NCI-H460 (cell line): ENCODE measurements around the gene MYO7A. TPM values are rescaled to one million over a fixed set of nuclear protein-coding genes. Genes with fewer than 3 reads are reported as not detected.

Experiments used
- DNase-seq: peaks from one replicate; pipeline ENCODE4 v3.0.0-alpha.2; 2016; ENCODE audit warnings: low read depth; ENCODE audit errors: extremely low read depth
- total RNA-seq: library from RNA; depleted of rRNA; stranded (reverse); fragments of >200 nt; shearing (Covaris generic); gene quantifications from 2 replicates; pipeline ENCODE4 v1.2.3, GENCODE V29; 2014

MYO7A gene
- total RNA-seq, 1 experiment from 2014 or later: 0.10 TPM

DNA sequence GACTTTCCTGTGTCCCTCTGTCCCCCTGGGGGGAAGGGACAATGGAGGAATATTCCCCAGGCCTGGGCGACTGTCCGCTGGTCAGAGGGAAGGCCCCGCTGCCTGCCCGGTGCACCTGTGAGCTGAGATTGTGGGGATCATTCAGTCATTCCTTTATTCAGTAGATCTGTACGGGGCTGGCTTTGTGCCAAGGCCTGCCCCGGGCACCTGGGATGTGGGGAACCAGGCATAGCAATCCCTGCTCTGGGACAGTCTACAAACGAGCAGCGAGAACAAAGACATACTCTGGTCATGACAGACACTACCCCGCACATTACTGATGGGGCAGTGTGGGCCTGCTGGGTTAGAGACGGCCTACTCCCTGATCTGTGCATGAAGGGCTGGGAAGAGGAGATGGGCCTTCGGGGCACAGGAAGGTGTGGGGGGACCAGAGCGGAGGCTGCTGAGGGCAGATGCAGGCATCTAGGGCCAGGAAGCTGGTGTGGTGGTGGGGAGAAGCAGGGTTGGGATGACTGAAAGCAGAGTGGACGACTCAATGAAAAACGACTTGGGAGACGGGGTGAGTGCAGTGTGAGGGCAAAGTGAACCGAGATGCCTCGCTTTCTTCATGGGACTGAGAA lies 1.8 kb upstream of the MYO7A start:
- DNase-seq: no peak

DNA sequence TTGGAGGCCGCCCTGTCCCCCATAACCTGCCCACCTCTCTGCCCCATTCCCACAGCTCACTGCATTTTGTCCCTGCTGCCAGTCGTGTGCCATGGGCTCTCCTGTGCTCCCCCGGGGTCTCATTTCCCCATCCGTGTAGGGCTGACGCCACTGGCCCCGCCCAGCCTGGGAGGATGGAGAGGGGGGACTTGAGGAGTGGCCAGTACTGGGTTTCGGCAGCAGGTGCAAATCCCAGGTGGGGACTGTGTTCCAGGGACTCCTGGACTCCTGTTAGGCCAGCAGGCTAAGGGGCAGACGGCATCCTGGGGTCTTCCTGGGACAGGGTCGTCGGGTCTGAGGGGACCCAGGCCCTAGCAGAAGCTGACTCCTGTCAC lies 1.2 kb upstream of the MYO7A start:
- no peak for DNase-seq

DNA sequence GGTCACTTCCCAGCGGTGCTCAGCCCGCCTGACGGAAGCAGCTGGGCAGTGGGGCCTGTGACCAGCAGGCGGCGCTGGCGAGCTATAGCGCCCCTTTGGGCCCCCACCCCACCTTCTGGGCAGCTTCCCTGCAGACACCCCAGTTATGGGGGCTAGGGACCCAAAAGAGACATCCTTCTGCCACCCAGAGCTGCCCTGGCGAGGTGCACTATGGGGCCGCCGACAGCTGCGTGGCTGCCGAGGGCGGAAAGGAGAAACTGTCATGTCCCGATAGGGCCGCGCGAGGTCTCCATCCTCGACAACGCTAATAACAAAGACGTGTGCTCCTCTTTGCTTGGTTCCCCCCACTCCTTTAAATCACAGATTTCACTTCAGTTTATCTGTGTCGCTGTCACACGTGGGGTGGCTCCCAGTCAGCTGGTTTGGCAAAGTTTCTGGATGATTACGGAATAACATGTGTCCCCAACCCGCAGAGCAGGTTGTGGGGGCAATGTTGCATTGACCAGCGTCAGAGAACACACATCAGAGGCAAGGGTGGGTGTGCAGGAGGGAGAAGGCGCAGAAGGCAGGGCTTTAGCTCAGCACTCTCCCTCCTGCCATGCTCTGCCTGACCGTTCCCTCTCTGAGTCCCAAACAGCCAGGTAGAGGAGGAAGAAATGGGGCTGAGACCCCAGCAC lies 673 bp upstream of the MYO7A start:
- DNase-seq: peak; percentile 19

DNA sequence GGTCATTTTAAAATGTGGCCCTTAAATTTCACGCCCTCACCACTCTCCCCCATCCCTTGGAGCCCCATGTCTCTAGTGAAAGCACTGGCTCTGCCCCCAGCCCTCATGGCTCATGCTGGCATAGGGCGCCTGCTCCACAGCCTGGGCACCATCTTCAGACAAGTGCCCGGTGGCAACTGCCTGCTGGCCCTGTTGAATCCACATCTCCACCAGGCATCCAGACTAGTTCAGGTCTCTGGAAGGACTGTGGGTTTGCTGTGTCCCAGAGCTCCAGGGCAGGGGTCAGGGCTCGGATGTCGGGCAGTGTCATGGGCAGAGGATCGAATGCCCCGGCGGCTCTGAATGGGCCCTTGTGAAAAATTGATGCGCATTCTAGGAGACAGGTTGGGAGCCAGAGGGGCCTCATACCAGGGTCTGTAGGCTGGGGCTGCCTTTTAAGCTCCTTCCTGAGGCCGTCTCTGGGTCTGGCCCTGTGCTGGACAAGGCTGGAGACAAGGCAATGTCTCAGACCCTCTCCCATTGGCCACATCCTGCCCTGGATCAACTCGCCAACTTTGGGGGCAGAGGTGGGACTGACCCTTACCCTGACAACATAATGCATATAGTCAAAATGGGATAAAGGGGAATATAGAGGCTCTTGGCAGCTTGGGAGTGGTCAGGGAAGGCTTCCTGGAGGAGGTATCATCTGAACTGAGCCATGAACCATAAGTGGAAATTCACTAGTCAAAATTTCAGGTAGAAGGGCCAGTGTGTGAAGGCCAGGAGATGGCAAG lies 1.2 kb downstream of the MYO7A start:
- no peak for DNase-seq

DNA sequence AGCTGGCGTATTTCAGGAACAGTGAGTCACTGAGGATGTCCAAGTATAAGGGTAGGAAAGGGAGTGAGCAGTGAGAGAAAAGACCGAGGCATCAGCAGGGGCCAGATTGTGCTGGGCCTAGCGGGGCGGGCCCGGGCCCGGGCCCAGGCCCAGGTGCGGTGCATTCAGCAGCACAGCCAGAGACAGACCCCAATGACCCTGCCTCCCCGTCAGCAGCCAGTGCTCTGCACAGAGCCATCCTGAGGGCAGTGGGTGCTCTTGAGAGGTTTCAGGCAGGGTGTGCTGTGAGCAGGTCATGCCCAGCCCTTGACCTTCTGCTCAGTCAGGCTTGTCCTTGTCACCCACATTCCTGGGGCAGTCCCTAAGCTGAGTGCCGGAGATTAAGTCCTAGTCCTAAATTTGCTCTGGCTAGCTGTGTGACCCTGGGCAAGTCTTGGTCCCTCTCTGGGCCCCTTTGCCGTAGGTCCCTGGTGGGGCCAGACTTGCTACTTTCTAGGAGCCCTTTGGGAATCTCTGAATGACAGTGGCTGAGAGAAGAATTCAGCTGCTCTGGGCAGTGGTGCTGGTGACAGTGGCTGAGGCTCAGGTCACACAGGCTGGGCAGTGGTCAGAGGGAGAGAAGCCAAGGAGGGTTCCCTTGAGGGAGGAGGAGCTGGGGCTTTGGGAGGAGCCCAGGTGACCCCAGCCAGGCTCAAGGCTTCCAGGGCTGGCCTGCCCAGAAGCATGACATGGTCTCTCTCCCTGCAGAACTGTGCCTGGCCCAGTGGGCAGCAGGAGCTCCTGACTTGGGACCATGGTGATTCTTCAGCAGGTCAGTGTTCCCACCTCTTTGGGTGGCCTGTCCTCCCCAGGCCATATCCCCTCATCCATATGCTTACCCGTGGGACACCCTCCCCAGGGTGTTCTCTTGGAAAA lies 2.1 kb downstream of the MYO7A start:
- DNase-seq: no peak

DNA sequence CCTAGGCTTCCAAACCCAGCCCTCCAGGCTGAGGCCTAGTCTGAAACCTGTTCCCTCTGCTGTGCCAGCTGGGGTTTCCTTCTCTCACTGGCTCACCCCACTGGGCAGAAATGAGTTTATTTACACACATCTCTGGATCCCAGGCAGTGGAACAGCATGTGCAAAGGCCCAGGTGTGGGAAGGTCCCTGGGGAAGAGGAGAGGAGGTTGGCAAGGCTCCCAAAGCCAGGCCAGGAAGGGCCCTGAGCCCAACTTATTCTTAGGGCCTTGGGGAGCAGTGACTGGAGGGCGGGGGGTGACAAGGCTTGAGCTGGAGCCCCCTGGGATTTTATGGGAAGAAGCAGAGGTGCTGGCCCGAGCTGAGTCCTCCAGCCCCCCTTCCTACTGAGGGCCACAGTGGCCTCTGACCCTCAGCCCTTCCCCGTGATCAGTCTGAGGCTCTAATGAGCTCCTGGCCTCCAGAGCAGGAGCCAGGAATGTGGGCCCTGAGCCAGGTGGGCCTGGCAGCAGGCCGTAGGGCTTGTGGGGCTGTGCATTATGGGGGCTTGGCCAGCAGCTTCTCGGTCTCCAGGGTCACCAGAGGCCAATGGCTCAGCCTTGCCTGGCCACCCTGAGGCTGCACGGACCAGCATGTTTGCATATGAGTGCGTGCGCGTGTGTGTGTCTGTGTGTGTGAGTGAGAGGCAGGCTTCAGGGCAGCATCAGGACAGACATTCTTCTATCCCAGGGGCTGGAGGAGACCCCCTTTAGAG lies 2.9 kb downstream of the MYO7A start:
- DNase-seq: no peak

DNA sequence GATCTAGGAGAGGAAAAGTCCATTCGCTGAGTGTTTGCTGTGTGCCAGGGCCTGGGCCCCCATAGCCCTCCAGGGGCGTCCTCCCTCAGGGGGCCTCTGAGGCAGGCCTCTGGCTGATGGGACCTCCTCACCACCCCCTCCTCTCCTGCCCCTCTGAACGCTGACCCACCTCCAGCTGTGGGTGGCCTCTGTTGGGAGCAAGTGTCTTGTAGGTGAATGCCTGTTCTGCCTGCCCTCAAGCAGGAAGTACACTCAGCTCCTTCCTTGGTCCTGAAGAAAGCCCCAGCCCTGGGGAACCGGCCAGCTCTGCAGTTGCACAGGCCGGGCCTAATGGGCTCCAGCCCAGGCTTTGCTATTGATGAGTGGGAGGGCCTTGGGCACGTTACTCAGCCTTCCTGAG lies 3.5 kb downstream of the MYO7A start:
- no peak for DNase-seq

DNA sequence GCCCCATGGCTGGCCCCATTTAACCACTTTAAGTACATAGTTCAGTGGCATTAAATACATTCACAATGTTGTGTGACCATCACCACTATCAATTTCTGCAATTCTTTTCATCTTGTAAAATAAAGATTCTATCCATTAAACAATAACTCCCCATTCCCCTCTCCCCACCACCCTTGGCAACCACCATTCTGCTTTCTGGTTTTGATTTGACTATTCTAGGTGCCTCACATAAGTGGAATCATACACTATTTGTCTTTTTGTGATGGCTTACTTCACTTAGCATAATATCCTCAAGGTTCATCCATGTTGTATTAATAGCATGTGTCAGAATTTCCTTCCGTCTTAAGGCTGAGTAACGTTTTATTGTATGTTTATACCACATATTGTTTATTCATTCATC lies 7.0 kb downstream of the MYO7A start:
- DNase-seq: no peak

DNA sequence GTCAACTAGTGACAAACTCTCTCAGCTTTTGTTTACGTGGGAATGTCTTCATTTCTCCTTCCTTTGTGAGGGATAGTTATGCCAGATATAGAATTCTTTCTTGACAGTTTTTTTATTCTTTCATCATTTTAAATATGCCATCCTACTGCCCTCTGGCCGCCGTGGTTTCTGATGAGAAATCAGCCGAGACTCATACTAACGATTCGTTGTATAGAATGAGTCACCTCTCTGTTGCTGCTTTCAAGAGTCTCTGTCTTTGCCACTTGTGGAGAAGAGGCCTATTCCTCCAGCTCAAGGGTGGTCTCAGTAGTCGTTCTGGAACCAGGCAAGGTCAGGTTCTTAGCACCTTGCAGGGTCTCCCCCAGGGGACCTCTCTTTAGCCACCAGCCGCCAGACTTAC lies 8.0 kb downstream of the MYO7A start:
- DNase-seq: no peak

DNA sequence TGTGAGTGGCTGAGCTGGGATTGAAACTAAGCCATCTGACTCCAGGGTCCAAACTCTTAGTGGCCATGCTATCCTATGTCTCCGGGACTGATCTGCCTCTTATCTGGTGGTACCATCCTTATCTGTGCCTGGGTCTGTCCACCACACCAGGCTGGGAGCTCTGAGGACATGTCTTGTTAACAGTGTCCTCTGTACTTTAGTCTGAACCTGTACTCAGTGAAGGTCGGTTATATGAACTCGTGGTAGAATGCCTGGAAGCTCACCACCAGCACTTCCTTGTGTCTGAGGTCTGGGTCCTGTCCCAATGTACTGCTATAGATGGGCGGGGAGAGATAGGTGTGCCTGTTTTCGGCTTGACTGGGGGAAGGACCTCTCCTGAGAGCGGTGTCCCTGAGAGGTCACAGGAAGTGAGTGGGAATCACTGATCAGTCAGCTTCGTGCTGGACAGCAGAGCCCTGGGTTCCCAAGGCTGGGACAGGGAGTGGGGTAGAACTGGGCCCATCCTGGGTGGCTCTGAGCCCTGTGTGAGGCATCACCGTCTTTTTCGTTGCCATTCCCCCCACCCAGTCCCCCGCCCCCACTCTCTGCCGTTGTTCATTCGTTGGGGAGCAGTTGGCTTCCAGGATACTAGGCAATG lies 8.9 kb downstream of the MYO7A start:
- DNase-seq: no peak

DNA sequence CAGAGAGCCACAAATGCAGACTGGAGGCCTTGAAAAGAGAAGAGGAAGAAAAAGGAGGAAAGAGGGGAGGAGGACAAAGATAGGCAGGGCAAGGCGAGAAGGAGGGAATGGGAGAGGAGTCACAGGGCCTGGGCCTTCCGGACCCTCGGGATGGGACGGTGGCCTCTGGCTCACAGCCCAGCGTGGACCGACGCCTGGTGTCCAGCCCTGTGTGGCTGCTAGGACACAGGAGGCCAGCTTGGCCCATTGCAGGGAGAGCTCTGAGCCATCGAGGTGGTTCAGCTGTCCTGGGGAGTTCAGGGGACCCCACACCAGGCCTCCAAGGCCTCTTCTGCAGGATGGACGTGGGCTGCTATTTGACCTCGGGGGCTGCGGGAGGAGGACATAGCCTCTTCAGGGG lies 9.4 kb downstream of the MYO7A start:
- no peak for DNase-seq

DNA sequence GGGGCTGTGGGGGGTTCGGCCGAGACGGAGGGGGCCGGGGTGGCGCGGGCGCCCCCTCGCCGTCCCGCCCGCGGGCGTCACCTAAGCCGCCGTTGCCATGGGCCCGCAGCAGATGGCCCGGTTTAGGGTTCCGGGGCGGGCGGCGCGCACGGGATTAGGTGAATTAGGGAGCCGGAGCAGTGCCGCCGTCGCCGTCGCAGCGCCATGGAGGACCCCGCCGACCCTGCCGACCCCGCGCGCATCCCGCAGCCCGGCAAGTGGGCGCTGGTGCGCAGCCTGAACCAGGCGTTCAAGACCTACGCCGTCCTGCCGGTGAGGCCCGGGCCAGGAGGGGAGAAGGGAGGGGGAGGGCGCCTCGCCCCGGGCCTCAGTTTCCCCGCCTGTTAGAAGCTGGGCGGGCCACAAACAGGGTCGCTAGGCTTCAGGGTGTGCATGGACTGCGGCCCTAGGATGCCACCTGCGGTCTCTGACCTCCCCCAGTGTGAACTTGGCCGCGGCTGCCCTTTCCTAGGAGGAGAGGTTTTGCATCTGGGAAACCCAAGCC lies 10.1 kb downstream of the MYO7A start:
- no peak for DNase-seq

DNA sequence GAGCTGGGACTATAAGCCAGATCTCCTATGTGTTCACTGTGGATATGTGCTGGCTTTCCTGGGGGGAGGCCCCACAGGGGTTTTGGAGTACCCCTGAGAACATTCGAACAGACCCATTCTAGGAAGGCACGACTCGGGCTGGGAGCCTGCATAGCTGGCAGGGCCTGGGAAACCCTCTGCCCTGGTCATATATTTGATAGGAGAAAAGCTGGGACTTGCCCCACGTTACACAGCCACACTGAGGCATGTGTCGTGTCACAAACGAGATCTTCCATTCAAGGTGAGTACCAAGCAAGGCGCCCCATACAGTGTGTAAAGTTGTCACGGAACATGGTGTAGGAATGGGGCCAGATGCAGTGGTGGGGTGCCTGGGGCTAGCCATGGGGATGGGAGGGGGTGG lies 11.2 kb downstream of the MYO7A start:
- DNase-seq: no peak

DNA sequence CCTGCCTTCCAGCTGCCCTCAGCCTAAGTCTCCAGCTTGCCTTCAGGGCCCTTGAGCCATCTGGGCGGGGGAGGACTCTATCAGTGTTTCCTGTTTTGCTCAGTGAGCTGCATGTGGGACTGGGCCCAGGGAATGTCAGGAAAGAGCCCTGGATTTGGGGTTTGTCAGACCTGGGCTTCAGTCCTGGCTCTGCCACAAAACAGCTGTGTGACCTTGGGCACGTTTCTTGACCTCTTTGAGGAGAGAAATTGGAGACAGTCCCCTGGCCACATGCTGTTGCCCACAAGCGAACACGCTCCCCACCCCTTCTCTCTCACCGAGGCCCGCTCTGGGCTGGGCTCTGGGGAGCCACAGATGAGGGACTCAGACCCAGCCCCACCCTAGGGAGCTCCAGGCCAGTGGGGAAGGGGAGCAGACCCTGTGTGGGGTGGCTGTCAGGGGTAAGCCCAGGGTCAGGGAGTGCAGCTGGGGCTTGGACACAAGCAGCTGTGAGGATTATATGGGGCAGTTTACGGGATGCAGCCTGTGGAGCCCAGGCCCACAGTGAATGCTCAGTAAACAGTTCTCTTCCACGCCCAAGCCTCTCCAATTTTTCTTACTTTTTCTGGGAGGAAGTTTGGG lies 12.3 kb downstream of the MYO7A start:
- DNase-seq: no peak

DNA sequence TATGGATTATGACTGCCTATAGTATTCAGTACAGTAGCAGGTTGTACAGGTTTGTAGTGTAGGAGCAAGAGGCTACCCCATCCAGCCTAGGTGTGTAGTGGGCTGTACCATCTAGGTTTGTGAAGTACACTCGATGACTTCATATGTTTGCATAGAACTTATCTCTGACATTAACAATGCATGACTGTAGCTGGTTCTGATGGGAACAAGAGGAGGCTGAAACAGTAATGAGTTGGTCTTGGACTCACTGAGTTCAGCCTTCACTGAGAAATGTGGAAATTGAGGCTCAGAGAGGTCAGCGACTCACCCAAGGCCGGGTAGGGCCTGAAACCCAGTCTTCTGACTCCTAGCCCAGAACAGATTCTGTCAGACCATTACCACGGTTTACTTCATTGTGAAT lies 13.0 kb downstream of the MYO7A start:
- DNase-seq: no peak

DNA sequence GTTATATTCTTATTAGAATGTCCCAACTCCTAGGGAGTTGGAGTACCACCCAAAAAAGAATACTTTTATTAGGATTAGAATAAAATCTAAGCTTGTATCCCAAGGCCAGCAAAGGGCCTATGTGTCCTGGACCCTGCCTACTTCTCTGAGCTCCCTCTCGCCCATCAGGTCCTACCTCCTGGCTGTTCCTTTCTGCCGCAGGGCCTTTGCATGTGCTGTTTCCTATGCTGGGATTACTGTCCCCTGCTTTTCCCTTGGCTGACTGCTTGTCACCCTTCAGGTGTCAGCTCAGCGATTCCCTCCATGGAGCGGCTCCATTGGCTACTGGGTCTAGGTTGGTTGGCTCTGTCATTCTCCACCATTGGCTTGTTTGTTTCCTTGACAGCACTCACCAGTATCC lies 13.4 kb downstream of the MYO7A start:
- no peak for DNase-seq

DNA sequence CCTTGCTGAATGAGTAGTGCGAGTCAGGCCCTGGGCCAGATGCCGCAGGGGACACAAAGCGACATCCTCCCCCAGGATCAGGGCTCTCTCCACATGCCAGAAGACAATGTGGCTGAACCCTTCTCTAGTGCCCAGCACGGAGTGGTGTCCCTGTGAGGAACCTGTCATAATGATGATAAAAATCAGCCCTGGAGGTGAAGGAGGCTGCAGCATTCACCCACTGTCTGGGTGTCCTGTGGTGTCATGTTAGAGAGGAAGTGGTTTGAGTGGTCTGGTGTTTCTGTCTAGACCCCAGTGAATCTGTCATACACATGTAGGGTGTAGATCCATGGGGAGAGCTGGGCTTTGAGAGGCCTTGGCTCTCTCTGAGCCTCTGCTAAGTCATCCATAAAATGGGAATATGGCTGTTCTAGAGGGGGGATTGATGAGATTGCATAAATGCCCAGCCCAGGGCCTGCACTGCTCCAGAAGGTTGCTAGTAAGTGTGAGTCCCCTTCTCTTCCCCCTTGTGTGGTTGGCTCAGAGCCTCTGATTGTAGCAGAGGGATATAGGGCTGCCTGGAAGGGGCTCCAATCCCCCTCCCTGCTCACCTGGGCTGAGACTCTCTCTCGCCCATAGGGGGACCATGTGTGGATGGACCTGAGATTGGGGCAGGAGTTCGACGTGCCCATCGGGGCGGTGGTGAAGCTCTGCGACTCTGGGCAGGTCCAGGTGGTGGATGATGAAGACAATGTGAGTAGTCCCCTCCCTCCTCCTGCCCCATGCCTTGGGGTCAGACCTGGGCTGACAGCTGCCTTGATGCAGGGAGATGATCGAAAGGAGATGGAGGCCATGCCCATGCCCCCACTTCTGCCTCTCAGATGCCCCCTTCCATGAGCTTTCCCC lies 14.3 kb downstream of the MYO7A start:
- DNase-seq: no peak

DNA sequence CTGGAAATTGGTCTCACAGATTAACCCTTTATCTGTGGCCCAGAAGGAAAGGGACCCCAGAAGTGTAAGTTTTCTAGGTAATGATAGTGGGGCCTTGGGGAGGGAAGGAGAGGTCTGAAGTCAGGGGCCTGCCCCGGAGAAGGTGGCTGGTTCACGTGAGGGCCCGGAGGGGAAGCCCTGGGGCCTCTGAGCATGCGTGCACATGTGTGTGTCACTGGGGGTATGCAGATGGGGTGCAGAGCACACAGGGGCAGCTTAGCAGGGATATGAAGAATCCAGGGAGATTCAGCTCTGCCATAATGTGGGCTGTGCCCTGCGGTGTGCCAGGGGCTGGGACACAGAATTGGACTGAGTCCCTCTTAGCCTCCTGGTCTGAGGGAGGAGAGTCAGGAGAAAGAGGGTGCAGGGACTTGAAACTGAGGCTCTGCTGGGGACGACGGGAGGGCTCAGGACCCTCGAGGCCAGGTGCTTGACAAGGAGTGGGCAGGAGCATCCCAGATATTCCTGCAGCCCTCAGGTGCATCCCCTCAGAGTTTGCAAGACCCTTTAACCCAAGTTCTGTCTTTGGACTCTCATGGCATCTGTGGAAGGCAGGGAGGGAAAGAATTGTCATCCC lies 15.5 kb downstream of the MYO7A start:
- no peak for DNase-seq
